Activated B cell treated with CpG ODN at 0.5 μM for 24 hours (primary cell): ENCODE results near the gene CAND2. TPM values are rescaled to one million over a fixed set of nuclear protein-coding genes. Genes with fewer than 3 reads are reported as not detected.

Source experiments
- ATAC-seq: fragments of 200-7000 bp; cut with Tn5 transposase; one replicate; pipeline ENCODE4 v1.10.0; 2021; ENCODE audit warnings: low read depth, mild to moderate bottlenecking, moderate library complexity
- CTCF ChIA-PET: fragments of 350-600 bp; sonication (Branson Sonifier 250); formaldehyde crosslinking; loops from one replicate; lab custom pipeline; 2021; ENCODE audit warnings: antibody characterized with exemption; lab: Charles Lee
- POLR2A ChIA-PET: fragments of 350-600 bp; sonication (Branson Sonifier 250); formaldehyde crosslinking; loops from one replicate; lab custom pipeline; 2021; ENCODE audit warnings: antibody characterized with exemption; lab: Charles Lee
- DNase-seq: peaks from one replicate; pipeline ENCODE4 v3.0.0; 2022
- H3K27ac Mint-ChIP-seq: one replicate; pipeline ENCODE4 v1.8.0; 2020; ENCODE audit warnings: mixed read lengths
- H3K27me3 Mint-ChIP-seq: one replicate; pipeline ENCODE4 v1.8.0; 2021; ENCODE audit warnings: mixed read lengths
- H3K36me3 Mint-ChIP-seq: one replicate; pipeline ENCODE4 v1.8.0; 2021; ENCODE audit warnings: low read depth, mixed read lengths
- H3K4me1 Mint-ChIP-seq: one replicate; pipeline ENCODE4 v1.8.0; 2021; ENCODE audit warnings: mixed read lengths
- H3K4me3 Mint-ChIP-seq: one replicate; pipeline ENCODE4 v1.8.0; 2020; ENCODE audit warnings: mild to moderate bottlenecking, mixed read lengths
- H3K9me3 Mint-ChIP-seq: one replicate; pipeline ENCODE4 v1.8.0; 2020; ENCODE audit warnings: mixed read lengths
- intact Hi-C: fragments of 100-400 bp; cut with micrococcal nuclease; formaldehyde crosslinking; loops from one replicate; pipeline ENCODE4 v1.15.1; 2024
- total RNA-seq: library from RNA; stranded (reverse); gene quantifications from 2 replicates; pipeline ENCODE4 v1.2.3, GENCODE V29; 2022
- TF ChIP-seq, protein P1 (sequence below): fragments of 200-600 bp; IDR thresholded peaks from one replicate; pipeline ENCODE4 v1.8.0; 2022; ENCODE audit warnings: antibody characterized with exemption, mild to moderate bottlenecking

The CAND2 gene
- 0.22 and 0.42 TPM in 2 replicates for total RNA-seq

DNA sequence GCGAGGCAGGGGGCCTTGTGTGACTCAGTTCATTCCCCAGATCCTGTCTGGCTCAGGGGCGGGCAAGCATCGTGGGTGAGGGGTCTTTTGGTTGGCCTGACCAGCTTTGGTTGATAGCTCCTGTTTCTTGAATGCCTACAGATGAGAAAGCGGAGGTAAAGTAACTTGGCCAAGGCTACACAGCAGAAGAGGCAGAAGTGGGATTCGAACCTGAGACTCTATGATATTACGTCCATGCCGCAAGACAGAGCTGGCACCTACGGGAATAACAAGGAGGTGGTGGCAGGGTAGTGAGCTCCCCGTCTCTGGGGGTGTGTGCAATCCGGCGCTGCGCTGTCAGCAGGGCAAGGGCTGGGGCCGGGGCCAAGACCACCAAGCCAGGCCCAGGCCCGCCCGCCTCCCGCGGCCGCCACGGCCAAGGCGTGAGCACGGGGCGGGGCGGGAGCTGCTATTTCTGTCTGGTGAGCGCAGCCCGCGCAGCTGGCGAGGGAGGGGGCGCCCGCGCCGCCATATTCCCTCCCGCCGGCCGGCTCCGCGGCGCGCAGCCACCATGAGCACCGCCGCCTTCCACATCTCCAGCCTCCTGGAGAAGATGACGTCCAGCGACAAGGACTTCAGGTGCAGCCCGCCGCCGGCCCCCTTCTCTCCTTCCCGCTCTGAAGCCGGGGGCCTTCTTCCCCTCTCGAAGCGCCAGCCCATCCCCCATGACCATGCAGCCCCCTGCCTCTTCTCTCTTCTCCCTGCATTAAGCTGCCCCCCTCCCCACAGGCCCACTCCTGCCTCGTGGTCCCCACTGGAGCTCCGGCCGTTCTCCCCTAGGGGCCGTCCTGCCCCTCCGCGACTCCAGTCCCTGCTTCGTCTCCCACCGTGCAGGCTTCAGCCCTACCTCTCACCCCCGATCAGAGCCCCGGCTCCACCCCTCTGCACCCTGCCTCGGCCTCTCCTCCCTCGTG, at the start of gene CAND2:
TSS of gene CAND2 (plus strand) at position 510 of the 953 bp plus-strand sequence. CDS start at position 551, 41 bp downstream.
- Mint-ChIP-seq H3K9me3 (no peaks in the 10 kb centered on the region), H3K27ac (no peak within 1 kb of the TSS), H3K27me3 (peaks cover 3% of the 10 kb centered on the region), H3K36me3 (no peaks in the 10 kb centered on the region), H3K4me3 (peak within 1 kb of the TSS; percentile 87), H3K4me1 (peaks cover 20% of the 10 kb centered on the region)
- ChIA-PET POLR2A (interaction anchor here (0.6 to 1.4 kb wide), 4 partner anchors 44 to 225 kb away, joined by 3 to 12 read pairs (median 6); partner anchors contain the start of gene RPL32), CTCF (interaction anchor here (1.0 to 1.9 kb wide), 3 partner anchors 13 to 45 kb away, joined by 3 to 9 read pairs (median 3); partner anchors contain the start of gene RPL32)
- ATAC-seq (peak; percentile 78), DNase-seq (peak; percentile 46)
- intact Hi-C loops = loop anchor here (1.0 to 5.0 kb wide), 2 partner anchors 14 to 44 kb away; no protein-coding TSS in a partner anchor
- TF ChIP-seq, protein P1, sequence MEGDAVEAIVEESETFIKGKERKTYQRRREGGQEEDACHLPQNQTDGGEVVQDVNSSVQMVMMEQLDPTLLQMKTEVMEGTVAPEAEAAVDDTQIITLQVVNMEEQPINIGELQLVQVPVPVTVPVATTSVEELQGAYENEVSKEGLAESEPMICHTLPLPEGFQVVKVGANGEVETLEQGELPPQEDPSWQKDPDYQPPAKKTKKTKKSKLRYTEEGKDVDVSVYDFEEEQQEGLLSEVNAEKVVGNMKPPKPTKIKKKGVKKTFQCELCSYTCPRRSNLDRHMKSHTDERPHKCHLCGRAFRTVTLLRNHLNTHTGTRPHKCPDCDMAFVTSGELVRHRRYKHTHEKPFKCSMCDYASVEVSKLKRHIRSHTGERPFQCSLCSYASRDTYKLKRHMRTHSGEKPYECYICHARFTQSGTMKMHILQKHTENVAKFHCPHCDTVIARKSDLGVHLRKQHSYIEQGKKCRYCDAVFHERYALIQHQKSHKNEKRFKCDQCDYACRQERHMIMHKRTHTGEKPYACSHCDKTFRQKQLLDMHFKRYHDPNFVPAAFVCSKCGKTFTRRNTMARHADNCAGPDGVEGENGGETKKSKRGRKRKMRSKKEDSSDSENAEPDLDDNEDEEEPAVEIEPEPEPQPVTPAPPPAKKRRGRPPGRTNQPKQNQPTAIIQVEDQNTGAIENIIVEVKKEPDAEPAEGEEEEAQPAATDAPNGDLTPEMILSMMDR = no peak

DNA sequence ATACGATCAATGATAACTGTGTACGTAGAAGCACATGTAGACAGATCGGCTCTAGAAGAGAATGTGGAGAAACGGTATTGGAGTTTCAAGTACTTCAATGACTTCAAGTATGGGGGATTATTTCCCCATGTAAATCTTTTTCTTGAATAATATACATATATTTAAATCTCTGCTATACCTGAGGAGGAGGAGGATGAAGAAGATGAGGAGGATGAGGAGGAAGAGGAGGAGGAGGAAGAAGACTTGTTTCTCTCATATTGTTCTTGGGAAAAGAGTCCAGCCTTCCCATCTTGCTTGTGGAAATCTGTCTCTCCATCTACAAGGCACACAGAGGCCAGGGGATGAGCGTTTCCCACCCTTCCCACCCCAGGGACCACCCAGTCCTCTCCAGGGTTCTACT, 48.0 kb upstream of the CAND2 start:
- TF ChIP-seq, protein P1 = no peak
- no peaks in the 10 kb centered on the region for H3K36me3 Mint-ChIP-seq
- H3K9me3 Mint-ChIP-seq = no peaks in the 10 kb centered on the region
- peaks cover 33% of the 10 kb centered on the region for H3K4me1 Mint-ChIP-seq
- H3K4me3 Mint-ChIP-seq = no peak overlapping the region
- DNase-seq (no peak), ATAC-seq (no peak)
- ChIA-PET CTCF (interaction anchor here (0.8 to 1.7 kb wide), 2 partner anchors 62 to 74 kb away, joined by 4 to 5 read pairs; no protein-coding TSS in a partner anchor), POLR2A (interaction anchor here (1.0 to 1.5 kb wide), 2 partner anchors 82 to 84 kb away, joined by 3 read pairs; partner anchors contain the start of gene RAF1)
- H3K27me3 Mint-ChIP-seq = peaks cover 1% of the 10 kb centered on the region
- no peak overlapping the region for H3K27ac Mint-ChIP-seq
- intact Hi-C loops = loop anchor here (2.0 kb wide), 1 partner anchor 62 kb away; no protein-coding TSS in a partner anchor

DNA sequence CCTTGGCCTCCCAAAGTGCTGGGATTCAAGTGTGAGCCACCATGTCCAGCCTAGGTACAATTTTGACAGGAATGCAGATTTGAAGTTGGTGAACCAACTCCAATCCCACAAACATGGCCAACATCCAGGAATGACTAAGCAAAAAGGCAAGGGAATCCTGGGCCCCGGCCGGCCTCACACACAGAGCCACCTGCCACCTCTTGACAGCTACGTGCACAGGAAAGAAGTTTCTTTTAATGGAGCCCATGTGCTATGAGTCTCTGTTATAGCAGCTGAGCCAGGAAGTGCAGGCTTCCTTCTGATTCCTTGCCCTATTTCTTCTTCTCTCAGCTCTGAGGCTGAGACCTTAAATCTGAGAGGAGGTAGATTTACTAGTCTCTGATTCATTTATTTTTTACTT, 46.3 kb upstream of the CAND2 start:
- DNase-seq (no peak), ATAC-seq (peak; percentile 9)
- CTCF ChIA-PET = interaction anchor here (0.9 kb wide), 1 partner anchor 37 kb away, joined by 3 read pairs; no protein-coding TSS in a partner anchor
- Mint-ChIP-seq H3K9me3 (no peaks in the 10 kb centered on the region), H3K4me1 (peaks cover 33% of the 10 kb centered on the region), H3K4me3 (no peak overlapping the region), H3K27me3 (peaks cover 1% of the 10 kb centered on the region), H3K27ac (peak overlapping the region; percentile 7), H3K36me3 (no peaks in the 10 kb centered on the region)
- TF ChIP-seq, protein P1 = no peak
- POLR2A ChIA-PET = interaction anchor here (1.1 kb wide), 1 partner anchor 60 kb away, joined by 6 read pairs; no protein-coding TSS in a partner anchor
- intact Hi-C loops = loop anchor here (5.0 kb wide), 1 partner anchor 47 kb away; the partner anchor contains the start of gene CAND2

DNA sequence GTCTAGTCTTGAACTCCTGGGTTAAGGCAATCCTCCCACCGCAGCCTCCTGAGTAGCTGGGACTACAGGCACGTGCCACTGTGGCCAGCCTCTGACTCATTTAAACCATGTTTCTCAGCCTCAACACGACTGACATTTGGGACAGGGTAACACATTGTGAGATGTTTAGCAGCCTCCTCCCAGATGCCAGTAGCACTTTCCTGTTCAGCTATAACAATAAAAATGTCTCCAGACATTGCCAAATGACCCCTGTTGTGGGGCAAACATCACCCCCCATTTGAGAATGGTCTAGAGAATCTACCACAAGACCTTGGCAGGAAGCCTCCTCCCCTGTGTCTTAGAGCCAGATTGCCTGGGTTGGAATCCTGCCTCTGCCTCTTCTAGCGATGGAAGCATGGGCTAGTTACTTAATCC, 45.8 kb upstream of the CAND2 start:
- ATAC-seq (peak; percentile 40), DNase-seq (no peak)
- peaks cover 2% of the 10 kb centered on the region for H3K27me3 Mint-ChIP-seq
- no peak overlapping the region for H3K4me3 Mint-ChIP-seq
- no peaks in the 10 kb centered on the region for H3K9me3 Mint-ChIP-seq
- H3K27ac Mint-ChIP-seq = peak overlapping the region; percentile 7
- H3K36me3 Mint-ChIP-seq = no peaks in the 10 kb centered on the region
- POLR2A ChIA-PET = no interaction called here
- TF ChIP-seq, protein P1 = no peak
- intact Hi-C loops = loop anchor here (5.0 kb wide), 1 partner anchor 47 kb away; the partner anchor contains the start of gene CAND2
- CTCF ChIA-PET = interaction anchor here (0.9 kb wide), 1 partner anchor 36 kb away, joined by 3 read pairs; no protein-coding TSS in a partner anchor
- H3K4me1 Mint-ChIP-seq = peaks cover 33% of the 10 kb centered on the region
